GM23338 (cell line): Measurements from ENCODE around the gene IWS1. TPM values are rescaled to one million over a fixed set of nuclear protein-coding genes. Genes with fewer than 3 reads are reported as not detected.

Experiments used
- ATAC-seq: fragments of 200-7000 bp; cut with Tn5 transposase; 3 replicates; pipeline ENCODE4 v1.9.1; 2020
- DNase-seq: peaks from one replicate; pipeline ENCODE4 v3.0.0-alpha.2; 2015; ENCODE audit warnings: low spot score
- H2AFZ ChIP-seq: fragments of 200-600 bp; sonication (generic); 2 replicates; pipeline ENCODE4 v1.8.0; 2016; ENCODE audit warnings: antibody characterized with exemption, mild to moderate bottlenecking, moderate library complexity
- H3F3A ChIP-seq: fragments of 200-600 bp; sonication (generic); replicated peaks from 2 replicates; pipeline ENCODE4 v1.8.0; 2017; ENCODE audit warnings: antibody characterized with exemption, mixed run types, low read depth
- H3K27ac ChIP-seq: fragments of 200-600 bp; sonication (generic); 2 replicates; pipeline ENCODE4 v1.6.1; 2016; ENCODE audit warnings: low read depth
- H3K27me3 ChIP-seq: fragments of 200-600 bp; sonication (generic); 2 replicates; pipeline ENCODE4 v1.8.0; 2016; ENCODE audit warnings: mild to moderate bottlenecking, mixed run types, moderate library complexity; ENCODE audit not compliant: insufficient read depth
- H3K36me3 ChIP-seq: fragments of 200-600 bp; sonication (generic); 2 replicates; pipeline ENCODE4 v1.8.0; 2016; ENCODE audit warnings: mild to moderate bottlenecking; ENCODE audit not compliant: insufficient read depth
- H3K4me1 ChIP-seq: fragments of 200-600 bp; sonication (generic); 2 replicates; pipeline ENCODE4 v1.8.0; 2016; ENCODE audit warnings: mild to moderate bottlenecking, moderate library complexity; ENCODE audit not compliant: insufficient read depth
- H3K4me2 ChIP-seq: fragments of 200-600 bp; sonication (generic); 2 replicates; pipeline ENCODE4 v1.7.1; 2017; ENCODE audit warnings: mixed run types
- H3K4me3 ChIP-seq: fragments of 200-600 bp; sonication (generic); 2 replicates; pipeline ENCODE4 v1.6.1; 2016; ENCODE audit warnings: mixed run types
- H3K79me2 ChIP-seq: fragments of 200-600 bp; sonication (generic); replicated peaks from 2 replicates; pipeline ENCODE4 v1.8.0; 2017; ENCODE audit warnings: mild to moderate bottlenecking; ENCODE audit not compliant: insufficient read depth
- H3K9me2 ChIP-seq: fragments of 200-600 bp; sonication (generic); 2 replicates; pipeline ENCODE4 v1.8.0; 2017; ENCODE audit not compliant: insufficient read depth
- H4K20me1 ChIP-seq: fragments of 200-600 bp; sonication (generic); replicated peaks from 2 replicates; pipeline ENCODE4 v1.8.0; 2017; ENCODE audit warnings: mild to moderate bottlenecking; ENCODE audit not compliant: insufficient read depth
- H3K27ac Mint-ChIP-seq: 2 replicates; pipeline ENCODE4 v1.8.0; 2020; ENCODE audit warnings: inconsistent platforms, mild to moderate bottlenecking, moderate library complexity, mixed read lengths
- H3K27me3 Mint-ChIP-seq: 3 replicates; pipeline ENCODE4 v1.8.0; 2022; ENCODE audit warnings: low read depth, mild to moderate bottlenecking, moderate library complexity, mixed read lengths, inconsistent platforms; ENCODE audit not compliant: insufficient read depth, poor library complexity
- H3K36me3 Mint-ChIP-seq: 3 replicates; pipeline ENCODE4 v1.8.0; 2021; ENCODE audit warnings: low read depth, mild to moderate bottlenecking, inconsistent platforms, moderate library complexity, mixed read lengths
- H3K4me1 Mint-ChIP-seq: 3 replicates; pipeline ENCODE4 v1.8.0; 2020; ENCODE audit warnings: mild to moderate bottlenecking, inconsistent platforms, mixed read lengths
- H3K4me3 Mint-ChIP-seq: 3 replicates; pipeline ENCODE4 v1.8.0; 2021; ENCODE audit warnings: moderate library complexity, mild to moderate bottlenecking, inconsistent platforms, mixed read lengths
- H3K9me3 Mint-ChIP-seq: 3 replicates; pipeline ENCODE4 v1.8.0; 2020; ENCODE audit warnings: moderate library complexity, mild to moderate bottlenecking, inconsistent platforms, mixed read lengths
- CREB1 ChIP-seq: fragments of 250-450 bp; sonication (Bioruptor Pico); IDR thresholded peaks from 2 replicates; pipeline ENCODE4 v1.5.0; 2020; ENCODE audit warnings: low read depth, mild to moderate bottlenecking, moderate library complexity
- ETS1 ChIP-seq: IDR thresholded peaks from 2 replicates; pipeline ENCODE4 v1.6.1; 2016; ENCODE audit warnings: antibody characterized with exemption
- EZH2 ChIP-seq: fragments of 200-600 bp; sonication (generic); IDR thresholded peaks from one replicate; pipeline ENCODE4 v1.8.0; 2017; ENCODE audit warnings: antibody characterized with exemption, mild to moderate bottlenecking, low read depth; ENCODE audit not compliant: unreplicated experiment
- EZH2phosphoT487 ChIP-seq: fragments of 200-600 bp; sonication (generic); IDR thresholded peaks from one replicate; pipeline ENCODE4 v1.8.1; 2018; ENCODE audit warnings: antibody characterized with exemption; ENCODE audit not compliant: unreplicated experiment
- NANOG ChIP-seq: IDR thresholded peaks from 2 replicates; pipeline ENCODE4 v1.6.1; 2016; ENCODE audit warnings: antibody characterized with exemption, borderline replicate concordance
- POLR2AphosphoS5 ChIP-seq: IDR thresholded peaks from 2 replicates; pipeline ENCODE4 v1.6.1; 2016; ENCODE audit warnings: antibody characterized with exemption, low read depth
- REST ChIP-seq: IDR thresholded peaks from one replicate; pipeline ENCODE4 v1.6.1; 2018; ENCODE audit warnings: antibody characterized with exemption; ENCODE audit not compliant: unreplicated experiment
- STAT1 ChIP-seq: IDR thresholded peaks from one replicate; pipeline ENCODE4 v1.6.1; 2016; ENCODE audit warnings: antibody characterized with exemption; ENCODE audit not compliant: unreplicated experiment
- ZNF331 ChIP-seq: fragments of 250-450 bp; sonication (Bioruptor Pico); IDR thresholded peaks from 2 replicates; pipeline ENCODE4 v1.5.0; 2020; ENCODE audit warnings: low read depth, mild to moderate bottlenecking, moderate library complexity
- ZNF462 ChIP-seq: fragments of 250-450 bp; sonication (Bioruptor Pico); IDR thresholded peaks from 2 replicates; pipeline ENCODE4 v1.5.0; 2020; ENCODE audit warnings: mild to moderate bottlenecking, moderate library complexity
- polyA plus RNA-seq: library from polyadenylated mRNA; unstranded; fragments of >200 nt; fragmentation: Nextera tagmentation; extraction: Ambion mirVana; gene quantifications from 2 replicates; pipeline ENCODE4 v1.2.1, GENCODE V29; 2016
- total RNA-seq: library from RNA; depleted of rRNA; stranded (reverse); fragments of >200 nt; shearing (Covaris generic); gene quantifications from 2 replicates; pipeline ENCODE4 v1.2.3, GENCODE V29; 2014

IWS1 gene
- total and polyA plus RNA-seq, 2 experiments from 2014 or later, result 82.8 to 97.2 TPM

- TF ChIP-seq REST, result no peak
- TF ChIP-seq STAT1, result no peak
- TF ChIP-seq EZH2phosphoT487, result no peak
These were observed 18.2 kb downstream of the IWS1 start (continued) for GRCh38 chr2:127508023-127508630.

DNA sequence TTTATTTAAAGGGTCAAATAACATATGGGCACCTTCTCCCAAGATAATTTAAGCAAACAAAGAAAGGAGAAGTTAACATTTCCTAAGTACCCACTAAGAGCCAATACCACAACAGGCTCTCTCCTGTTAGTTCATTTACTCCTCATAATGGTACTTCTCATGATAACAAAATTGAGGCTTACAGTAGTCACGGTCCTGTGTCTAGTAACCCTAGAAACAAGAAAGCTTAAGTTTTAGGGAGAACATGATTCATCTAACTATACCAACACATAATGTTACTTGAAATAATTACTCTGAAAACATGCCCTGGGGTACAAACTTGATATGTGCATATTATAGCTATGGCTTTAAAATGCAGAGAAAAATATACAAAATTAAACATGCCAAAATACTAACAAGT, 19.8 kb downstream of the IWS1 start:
- peaks cover 42% of the 10 kb centered on the region for H3K36me3 Mint-ChIP-seq
- Histone ChIP-seq H4K20me1 (peaks cover 62% of the 10 kb centered on the region), H3K27ac (no peak overlapping the region), H3K9me2 (no peaks in the 10 kb centered on the region), H3F3A (0 out of 2 replicates have a peak, but pooled peaks cover 4% of the 10 kb centered on the region), H2AFZ (no peak overlapping the region), H3K4me3 (no peak overlapping the region), H3K79me2 (peaks cover 65% of the 10 kb centered on the region), H3K36me3 (peaks cover 39% of the 10 kb centered on the region), H3K4me1 (0 out of 2 replicates have a peak, but pooled peaks cover 8% of the 10 kb centered on the region), H3K4me2 (no peak overlapping the region), H3K27me3 (no peaks in the 10 kb centered on the region)
- H3K4me1 Mint-ChIP-seq, result peaks cover 5% of the 10 kb centered on the region; the same call in 2 of the 3 replicates
- no peak for DNase-seq
- no peaks in the 10 kb centered on the region for H3K27me3 Mint-ChIP-seq
- no peak for ATAC-seq
- H3K27ac Mint-ChIP-seq, result no peak overlapping the region
- no peak overlapping the region for H3K4me3 Mint-ChIP-seq
- no peaks in the 10 kb centered on the region; the same call in 2 of the 3 replicates for H3K9me3 Mint-ChIP-seq
- TF ChIP-seq POLR2AphosphoS5, result no peak
- TF ChIP-seq CREB1 (CRISPR knock-in tag), result no peak
- no peak for TF ChIP-seq EZH2phosphoT487
- no peak for TF ChIP-seq EZH2
- no peak for TF ChIP-seq STAT1
- TF ChIP-seq ETS1, result no peak
- no peak for TF ChIP-seq ZNF331 (CRISPR knock-in tag)
- TF ChIP-seq ZNF462 (CRISPR knock-in tag), result no peak
- TF ChIP-seq NANOG, result no peak
- no peak for TF ChIP-seq REST
